ENCODE measurements around the gene HSD17B10. TPM values are rescaled to one million over a fixed set of nuclear protein-coding genes. Genes with fewer than 3 reads are reported as not detected.

Gene HSD17B10
- total RNA-seq, 2 donors from 2014 or later = 107 to 120 TPM

DNA sequence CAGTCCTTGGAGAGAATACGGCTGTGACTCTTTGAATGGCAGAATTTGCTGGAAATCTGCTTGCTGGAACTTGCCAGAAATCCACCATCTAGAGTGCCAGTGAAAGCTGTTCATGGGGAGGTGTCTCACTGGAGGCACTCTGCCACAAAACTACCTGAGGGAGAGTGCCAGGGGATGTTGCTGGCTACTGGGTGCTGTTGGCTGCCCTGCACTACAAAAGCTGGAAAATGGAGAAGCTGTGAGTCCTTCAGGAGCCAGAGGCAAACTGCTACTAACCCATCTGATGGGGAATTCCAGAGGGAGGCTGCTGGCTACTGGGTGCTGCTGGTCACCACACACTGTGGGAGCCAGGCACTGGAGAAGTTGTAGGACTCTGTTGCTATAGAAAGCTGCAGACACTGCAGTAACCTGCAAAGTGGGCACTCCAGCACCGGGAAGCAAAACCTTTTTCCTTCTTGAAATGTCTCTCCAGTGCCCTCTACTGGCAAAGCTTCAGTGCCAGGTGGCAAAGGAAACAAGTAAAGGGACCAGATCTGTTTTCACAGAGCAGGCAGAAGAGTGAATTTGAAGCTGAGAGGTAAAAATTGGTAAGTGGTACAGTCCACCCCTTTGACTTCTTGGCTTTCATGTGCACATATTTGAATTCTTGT, 47.8 kb upstream of the HSD17B10 start:
- H3K9ac ChIP-seq (ENCODE audit: extremely low read depth, low read length, poor library complexity, severe bottlenecking) = no peak overlapping the region
- TF ChIP-seq, protein P1, sequence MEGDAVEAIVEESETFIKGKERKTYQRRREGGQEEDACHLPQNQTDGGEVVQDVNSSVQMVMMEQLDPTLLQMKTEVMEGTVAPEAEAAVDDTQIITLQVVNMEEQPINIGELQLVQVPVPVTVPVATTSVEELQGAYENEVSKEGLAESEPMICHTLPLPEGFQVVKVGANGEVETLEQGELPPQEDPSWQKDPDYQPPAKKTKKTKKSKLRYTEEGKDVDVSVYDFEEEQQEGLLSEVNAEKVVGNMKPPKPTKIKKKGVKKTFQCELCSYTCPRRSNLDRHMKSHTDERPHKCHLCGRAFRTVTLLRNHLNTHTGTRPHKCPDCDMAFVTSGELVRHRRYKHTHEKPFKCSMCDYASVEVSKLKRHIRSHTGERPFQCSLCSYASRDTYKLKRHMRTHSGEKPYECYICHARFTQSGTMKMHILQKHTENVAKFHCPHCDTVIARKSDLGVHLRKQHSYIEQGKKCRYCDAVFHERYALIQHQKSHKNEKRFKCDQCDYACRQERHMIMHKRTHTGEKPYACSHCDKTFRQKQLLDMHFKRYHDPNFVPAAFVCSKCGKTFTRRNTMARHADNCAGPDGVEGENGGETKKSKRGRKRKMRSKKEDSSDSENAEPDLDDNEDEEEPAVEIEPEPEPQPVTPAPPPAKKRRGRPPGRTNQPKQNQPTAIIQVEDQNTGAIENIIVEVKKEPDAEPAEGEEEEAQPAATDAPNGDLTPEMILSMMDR (conservative IDR thresholded peaks at IDR 0.05) = peak; percentile 74
- H3K4me1 ChIP-seq (ENCODE audit: control insufficient read depth, insufficient read depth, low read length) = no peaks in the 10 kb centered on the region
- H3K27me3 ChIP-seq (ENCODE audit: control insufficient read depth, insufficient read depth, low read length, poor library complexity, severe bottlenecking) = no peaks in the 10 kb centered on the region
- H3K4me3 ChIP-seq (ENCODE audit: low read length) = no peak overlapping the region
- Mint-ChIP-seq H3K9me3 (peaks cover 57% of the 10 kb centered on the region), H3K27ac (no peak overlapping the region), H3K4me1 (no peaks in the 10 kb centered on the region), H3K4me3 (no peak overlapping the region), H3K36me3 (ENCODE audit: low read depth) (no peaks in the 10 kb centered on the region), H3K27me3 (ENCODE audit: insufficient read depth) (no peaks in the 10 kb centered on the region)
- 45% methylated on average over 2 of the region's 2 CpGs; no CpG with 5 or more reads in 1 of the 2 experiments for WGBS, 2 experiments (ENCODE audit: insufficient coverage in 1 of 2, insufficient read length in 1 of 2)
- no peaks in the 10 kb centered on the region for H3K36me3 ChIP-seq (ENCODE audit: control insufficient read depth, insufficient read depth, low read length)
- no peaks in the 10 kb centered on the region for H3K9me3 ChIP-seq (ENCODE audit: control insufficient read depth, low read length)
- no peak overlapping the region for H3K27ac ChIP-seq (ENCODE audit: low read depth, low read length)
- DNase-seq = peak; percentile 84

DNA sequence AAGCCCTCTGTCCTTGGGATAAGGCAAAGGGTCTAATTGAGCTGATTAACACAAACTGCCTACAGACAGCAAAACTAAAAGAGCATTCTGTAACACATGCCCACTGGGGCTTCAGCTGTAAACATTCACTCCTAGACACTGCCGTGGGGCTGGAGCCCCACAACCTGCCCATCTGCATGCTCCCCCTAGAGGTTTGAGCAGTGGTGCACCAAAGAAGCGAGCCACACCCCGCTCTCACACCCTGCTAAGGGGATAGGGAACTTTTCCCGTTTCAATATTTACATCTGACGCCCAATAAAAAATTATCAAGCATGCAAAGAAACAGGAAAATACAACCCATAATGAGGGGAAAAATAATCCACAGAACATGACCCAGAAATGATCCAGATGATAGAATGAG, 46.9 kb upstream of the HSD17B10 start:
- 63% methylated on average over 5 of the region's 5 CpGs; no CpG with 5 or more reads in 1 of the 2 experiments for WGBS, 2 experiments (ENCODE audit: insufficient coverage in 1 of 2, insufficient read length in 1 of 2)

DNA sequence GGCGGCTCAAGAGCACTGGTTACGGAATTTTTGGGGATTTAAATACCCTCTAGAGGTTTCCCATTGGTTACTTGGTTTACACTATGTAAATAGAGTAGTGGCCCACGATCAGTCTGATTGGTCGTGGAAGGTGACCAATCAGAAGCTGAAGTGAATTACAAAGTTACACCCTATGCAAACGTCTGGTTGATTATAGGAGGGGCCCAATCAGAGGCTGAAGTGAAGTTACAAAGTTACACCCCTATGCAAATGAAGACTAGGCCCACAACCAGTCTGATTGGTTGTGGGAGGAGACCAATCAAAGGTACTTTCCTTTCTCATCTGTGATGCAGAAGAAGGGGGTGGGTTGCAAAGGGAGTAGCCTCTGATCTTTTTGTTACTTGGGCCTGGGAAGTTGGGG, 45.1 kb upstream of the HSD17B10 start:
- Mint-ChIP-seq H3K4me3 (no peak overlapping the region), H3K27me3 (ENCODE audit: insufficient read depth) (peaks cover 6% of the 10 kb centered on the region), H3K27ac (no peak overlapping the region), H3K9me3 (peaks cover 70% of the 10 kb centered on the region), H3K4me1 (no peaks in the 10 kb centered on the region), H3K36me3 (ENCODE audit: low read depth) (no peaks in the 10 kb centered on the region)
- WGBS, 2 experiments (ENCODE audit: insufficient coverage in 1 of 2, insufficient read length in 1 of 2) = 84% methylated on average over 5 of the region's 5 CpGs; no CpG with 5 or more reads in 1 of the 2 experiments
- H3K4me1 ChIP-seq (ENCODE audit: control insufficient read depth, insufficient read depth, low read length) = no peaks in the 10 kb centered on the region
- peak; percentile 50 for DNase-seq
- H3K27me3 ChIP-seq (ENCODE audit: control insufficient read depth, insufficient read depth, low read length, poor library complexity, severe bottlenecking) = no peaks in the 10 kb centered on the region
- H3K27ac ChIP-seq (ENCODE audit: low read depth, low read length) = no peak overlapping the region
- no peaks in the 10 kb centered on the region for H3K9me3 ChIP-seq (ENCODE audit: control insufficient read depth, low read length)
- TF ChIP-seq, protein P1 (conservative IDR thresholded peaks at IDR 0.05) = no peak
- H3K9ac ChIP-seq (ENCODE audit: extremely low read depth, low read length, poor library complexity, severe bottlenecking) = no peak overlapping the region
- no peaks in the 10 kb centered on the region for H3K36me3 ChIP-seq (ENCODE audit: control insufficient read depth, insufficient read depth, low read length)
- no peak overlapping the region for H3K4me3 ChIP-seq (ENCODE audit: low read length)

More for the DNA sequence above, 46.9 kb upstream of the HSD17B10 start:
- H3K36me3 Mint-ChIP-seq (ENCODE audit: low read depth) = no peaks in the 10 kb centered on the region
- peaks cover 2% of the 10 kb centered on the region for H3K27me3 Mint-ChIP-seq (ENCODE audit: insufficient read depth)
- Histone ChIP-seq H3K27me3 (ENCODE audit: control insufficient read depth, insufficient read depth, low read length, poor library complexity, severe bottlenecking) (no peaks in the 10 kb centered on the region), H3K9me3 (ENCODE audit: control insufficient read depth, low read length) (no peaks in the 10 kb centered on the region), H3K36me3 (ENCODE audit: control insufficient read depth, insufficient read depth, low read length) (no peaks in the 10 kb centered on the region), H3K4me3 (ENCODE audit: low read length) (no peak overlapping the region), H3K4me1 (ENCODE audit: control insufficient read depth, insufficient read depth, low read length) (no peaks in the 10 kb centered on the region), H3K9ac (ENCODE audit: extremely low read depth, low read length, poor library complexity, severe bottlenecking) (no peak overlapping the region), H3K27ac (ENCODE audit: low read depth, low read length) (no peak overlapping the region)
- TF ChIP-seq, protein P1 (conservative IDR thresholded peaks at IDR 0.05) = peak; percentile 64
- H3K27ac Mint-ChIP-seq = no peak overlapping the region
- DNase-seq = peak; percentile 58
- H3K4me3 Mint-ChIP-seq = no peak overlapping the region
- peaks cover 62% of the 10 kb centered on the region for H3K9me3 Mint-ChIP-seq
- H3K4me1 Mint-ChIP-seq = no peaks in the 10 kb centered on the region
